Measurements from ENCODE around the gene SORCS2.

SORCS2 gene

GRCh38 chr4:7295197-7295910, 103.0 kb downstream of the SORCS2 start:
- peak; percentile 92 for DNase-seq

GRCh38 chr4:7295911-7296660, 103.7 kb downstream of the SORCS2 start:
- DNase-seq = peak; percentile 59

- DNase-seq = no peak
Observed at GRCh38 chr4:7296661-7297335, 104.5 kb downstream of the SORCS2 start.

- no peak for DNase-seq
Observed at GRCh38 chr4:7297374-7297773, 105.0 kb downstream of the SORCS2 start.

- no peak for DNase-seq
Observed at GRCh38 chr4:7297881-7298280, 105.5 kb downstream of the SORCS2 start.

GRCh38 chr4:7298619-7299009, 106.3 kb downstream of the SORCS2 start:
- no peak for DNase-seq

GRCh38 chr4:7299010-7299907, 106.9 kb downstream of the SORCS2 start:
- DNase-seq = no peak

GRCh38 chr4:7299908-7300710, 107.8 kb downstream of the SORCS2 start:
- no peak for DNase-seq

GRCh38 chr4:7300711-7301095, 108.4 kb downstream of the SORCS2 start:
- no peak for DNase-seq

- no peak for DNase-seq
Observed at GRCh38 chr4:7301126-7301785, 108.9 kb downstream of the SORCS2 start.

GRCh38 chr4:7301846-7302630, 109.7 kb downstream of the SORCS2 start:
- DNase-seq = no peak

- no peak for DNase-seq
Observed at GRCh38 chr4:7302781-7303404, 110.6 kb downstream of the SORCS2 start.

GRCh38 chr4:7303561-7303960, 111.2 kb downstream of the SORCS2 start:
- no peak for DNase-seq

- DNase-seq = no peak
Observed at GRCh38 chr4:7304436-7304835, 112.1 kb downstream of the SORCS2 start.

GRCh38 chr4:7306021-7306965, 114.0 kb downstream of the SORCS2 start:
- DNase-seq = no peak

GRCh38 chr4:7306986-7307385, 114.6 kb downstream of the SORCS2 start:
- DNase-seq = no peak

- DNase-seq = peak; percentile 35
Observed at GRCh38 chr4:7307394-7308099, 115.2 kb downstream of the SORCS2 start.

- no peak for DNase-seq
Observed at GRCh38 chr4:7309181-7309580, 116.8 kb downstream of the SORCS2 start.
